CD14-positive monocyte (primary cell): ENCODE measurements around the gene DPP6. TPM values are rescaled to one million over a fixed set of nuclear protein-coding genes. Genes with fewer than 3 reads are reported as not detected.
"Not testable (repeated sequence)": the region's sequence is repeated elsewhere in the genome, so short reads cannot be mapped to it uniquely, and the experiment has no call there.

Experiments used
- DNase-seq, 3 donors: peaks; one replicate each; pipeline ENCODE4 v3.0.0-alpha.2; 2011 to 2022
- H2AFZ ChIP-seq: 2 replicates; pipeline ENCODE4 v1.6.0; 2012; ENCODE audit warnings: mild to moderate bottlenecking, low read depth, low read length, inconsistent platforms; ENCODE audit not compliant: insufficient read depth, poor library complexity, severe bottlenecking
- H3K27ac ChIP-seq, 2 donors: 1 replicate in 1 of 2; 2 replicates in 1 of 2; pipeline ENCODE4 v1.5.1; 2012 to 2013; ENCODE audit warnings: low read length in 2 of 2, control low read depth in 1 of 2, inconsistent platforms in 1 of 2, low read depth in 1 of 2, mild to moderate bottlenecking in 1 of 2
- H3K27me3 ChIP-seq, 2 donors: one replicate each; pipeline versions ENCODE4 v1.6.0 to v1.6.1; 2011 to 2013; ENCODE audit warnings: low read length in 2 of 2; ENCODE audit not compliant: control insufficient read depth in 2 of 2, insufficient read depth in 2 of 2
- H3K36me3 ChIP-seq, 2 donors: replicated peaks in 1 of 2; 1 replicate in 1 of 2; 2 replicates in 1 of 2; pipeline versions ENCODE4 v1.5.1 to v1.6.1; 2012 to 2013; ENCODE audit warnings: low read length in 2 of 2, control low read depth in 1 of 2, inconsistent platforms in 1 of 2, mild to moderate bottlenecking in 1 of 2; ENCODE audit not compliant: insufficient read depth in 2 of 2, control insufficient read depth in 1 of 2
- H3K4me1 ChIP-seq, 2 donors: 1 replicate in 1 of 2; 2 replicates in 1 of 2; pipeline versions ENCODE4 v1.5.1 to v1.6.1; 2012 to 2013; ENCODE audit warnings: low read length in 2 of 2, control low read depth in 1 of 2, inconsistent platforms in 1 of 2, mild to moderate bottlenecking in 1 of 2, moderate library complexity in 1 of 2; ENCODE audit not compliant: insufficient read depth in 2 of 2, control insufficient read depth in 1 of 2
- H3K4me2 ChIP-seq: replicated peaks from 2 replicates; pipeline ENCODE3; 2012; ENCODE audit warnings: low read length, moderate library complexity, mild to moderate bottlenecking; ENCODE audit not compliant: poor library complexity, severe bottlenecking; ENCODE audit errors: extremely low read depth
- H3K4me3 ChIP-seq, 3 experiments: fragments of 200-600 bp in 1 of 3; sonication (generic) in 1 of 3; replicated peaks in 1 of 3; 1 replicate in 2 of 3; 2 replicates in 1 of 3; pipeline ENCODE4 v1.5.1; 2011 to 2013; ENCODE audit warnings: low read length in 3 of 3, mild to moderate bottlenecking in 3 of 3, control low read depth in 2 of 3, low read depth in 2 of 3, inconsistent platforms in 1 of 3, moderate library complexity in 1 of 3
- H3K79me2 ChIP-seq: 2 replicates; pipeline ENCODE4 v1.6.0; 2012; ENCODE audit warnings: mild to moderate bottlenecking, control low read depth, inconsistent platforms, low read length, moderate library complexity; ENCODE audit not compliant: insufficient read depth
- H3K9ac ChIP-seq: 2 replicates; pipeline ENCODE4 v1.6.0; 2017; ENCODE audit warnings: low read length, mild to moderate bottlenecking; ENCODE audit not compliant: insufficient read depth, poor library complexity, severe bottlenecking
- H3K9me3 ChIP-seq, 2 donors: replicated peaks in 1 of 2; 1 replicate in 1 of 2; 2 replicates in 1 of 2; pipeline versions ENCODE4 v1.5.1 to v1.6.1; 2012 to 2013; ENCODE audit warnings: low read length in 2 of 2, control low read depth in 1 of 2; ENCODE audit not compliant: control insufficient read depth in 1 of 2, insufficient read depth in 1 of 2
- H4K20me1 ChIP-seq: 2 replicates; pipeline ENCODE4 v1.6.0; 2012; ENCODE audit warnings: mild to moderate bottlenecking, low read length, control low read depth, moderate library complexity; ENCODE audit not compliant: insufficient read depth
- H3K27ac Mint-ChIP-seq, 7 donors: one replicate each; pipeline ENCODE4 v1.8.0; 2020; ENCODE audit warnings: mild to moderate bottlenecking in 7 of 7, mixed read lengths in 7 of 7, moderate library complexity in 6 of 7, inconsistent platforms in 2 of 7
- H3K27me3 Mint-ChIP-seq, 3 donors: one replicate each; pipeline ENCODE4 v1.8.0; 2021 to 2022; ENCODE audit warnings: low read depth in 3 of 3, mild to moderate bottlenecking in 3 of 3, mixed read lengths in 3 of 3, moderate library complexity in 3 of 3, inconsistent platforms in 1 of 3
- H3K36me3 Mint-ChIP-seq, 2 donors: one replicate each; pipeline ENCODE4 v1.8.0; 2020; ENCODE audit warnings: mixed read lengths in 2 of 2, inconsistent platforms in 1 of 2, mild to moderate bottlenecking in 1 of 2
- H3K4me1 Mint-ChIP-seq: one replicate; pipeline ENCODE4 v1.8.0; 2020; ENCODE audit warnings: mild to moderate bottlenecking, mixed read lengths
- H3K4me3 Mint-ChIP-seq, 2 donors: one replicate each; pipeline ENCODE4 v1.8.0; 2020; ENCODE audit warnings: mild to moderate bottlenecking in 2 of 2, mixed read lengths in 2 of 2, moderate library complexity in 1 of 2
- H3K9me3 Mint-ChIP-seq, 7 donors: one replicate each; pipeline ENCODE4 v1.8.0; 2020 to 2022; ENCODE audit warnings: mixed read lengths in 7 of 7, mild to moderate bottlenecking in 6 of 7, moderate library complexity in 6 of 7, inconsistent platforms in 2 of 7
- CTCF ChIP-seq: fragments of 200-600 bp; IDR thresholded peaks from one replicate; pipeline ENCODE4 v1.8.0; 2022; ENCODE audit warnings: antibody characterized with exemption, mild to moderate bottlenecking
- WGBS: methylation state at CpG from one replicate; pipeline ENCODE4 v1.1.5; 2013; ENCODE audit warnings: missing lambda C conversion rate; ENCODE audit not compliant: insufficient coverage; 5-methylcytosine and 5-hydroxymethylcytosine counted together
- intact Hi-C, 2 donors: fragments of 100-400 bp; cut with micrococcal nuclease; formaldehyde crosslinking; loops; one replicate each; pipeline versions ENCODE4 v1.15.0 to v1.15.1; 2023
- polyA plus RNA-seq, 3 donors: library from polyadenylated mRNA; depleted of rRNA in 1 of 3; unstranded in 2 of 3; stranded (reverse) in 1 of 3; fragments of 300-500 nt in 2 of 3; fragments of >200 nt in 1 of 3; fragmentation: Illumina TruSeq in 2 of 3; gene quantifications; 1 replicate in 2 of 3; 2 replicates in 1 of 3; pipeline ENCODE4 v1.2.3, GENCODE V29; 2012 to 2021

Gene DPP6
- polyA plus RNA-seq, 3 donors = not detected

- H3K27ac Mint-ChIP-seq = no peak overlapping the region
These were observed 879.7 kb downstream of the DPP6 start for GRCh38 chr7:154931906-154932305.

DNA sequence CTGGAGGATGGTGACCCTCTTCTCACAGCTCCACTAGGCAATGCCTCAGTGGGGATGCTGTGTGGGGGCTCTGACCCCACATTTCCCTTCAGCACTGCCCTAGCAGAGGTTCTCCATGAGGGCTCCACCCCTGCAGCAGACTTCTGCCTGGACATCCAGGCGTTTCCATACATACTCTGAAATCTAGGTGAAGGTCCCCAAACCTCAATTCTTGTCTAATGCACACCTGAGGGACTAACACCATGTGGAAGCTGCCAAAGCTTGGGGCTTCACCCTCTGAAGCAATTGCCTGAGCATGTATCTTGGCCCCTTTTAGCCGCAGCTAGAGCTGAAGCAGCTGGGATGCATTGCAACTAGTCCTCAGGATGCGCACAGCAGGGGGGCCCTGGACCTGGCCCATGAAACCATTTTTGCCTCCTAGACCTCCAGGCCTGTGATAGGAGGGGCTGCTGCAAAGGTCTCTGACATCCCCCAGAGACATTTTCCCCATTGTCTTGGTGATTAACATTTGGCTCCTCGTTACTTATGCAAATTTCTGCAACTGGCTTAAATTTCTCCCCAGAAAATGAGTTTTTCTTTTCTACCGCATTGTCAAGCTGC is 882.3 kb downstream of the DPP6 start:
- Mint-ChIP-seq H3K9me3 (peaks cover 19 to 29% (median 24%) of the 10 kb centered on the region in 7 donors), H3K4me1 (peaks cover 22% of the 10 kb centered on the region), H3K36me3 (peaks cover 21 to 30% of the 10 kb centered on the region in 2 donors)
- H3K4me3 ChIP-seq, H3K27ac Mint-ChIP-seq, H3K9ac ChIP-seq, H3K27me3 ChIP-seq, H3K79me2 ChIP-seq, H4K20me1 ChIP-seq, H3K27me3 Mint-ChIP-seq, H3K27ac ChIP-seq, DNase-seq, H3K4me3 Mint-ChIP-seq, intact Hi-C loops, H3K4me2 ChIP-seq, H2AFZ ChIP-seq: not testable (repeated sequence)
- H3K4me1 ChIP-seq = peaks cover 7 to 14% of the 10 kb centered on the region in 2 donors
- peaks cover 23% of the 10 kb centered on the region in 2 donors for H3K9me3 ChIP-seq
- WGBS = 100% methylated on average over 3 of the region's 5 CpGs
- peaks cover 0 to 19% of the 10 kb centered on the region in 2 donors for H3K36me3 ChIP-seq

More at GRCh38 chr7:154931906-154932305, 879.7 kb downstream of the DPP6 start:
- Mint-ChIP-seq H3K36me3 (peaks cover 21 to 30% of the 10 kb centered on the region in 2 donors), H3K27me3 (no peaks in the 10 kb centered on the region), H3K4me3 (no peak overlapping the region), H3K4me1 (peaks cover 21% of the 10 kb centered on the region), H3K9me3 (peaks cover 19 to 29% (median 24%) of the 10 kb centered on the region in 7 donors)
- no peak overlapping the region for H3K4me3 ChIP-seq
- peaks cover 0 to 19% of the 10 kb centered on the region in 2 donors for H3K36me3 ChIP-seq
- no peak overlapping the region for H3K9ac ChIP-seq
- no peak overlapping the region for H3K4me2 ChIP-seq
- intact Hi-C loops = no loop called here
- H3K4me1 ChIP-seq = peaks cover 11 to 12% of the 10 kb centered on the region in 2 donors
- 100% methylated on average over 1 of the region's 2 CpGs for WGBS
- peaks cover 0 to 2% of the 10 kb centered on the region in 2 donors for H3K27me3 ChIP-seq
- no peaks in the 10 kb centered on the region for H4K20me1 ChIP-seq
- H3K9me3 ChIP-seq = peaks cover 23% of the 10 kb centered on the region in 2 donors
- TF ChIP-seq CTCF = no peak
- peaks cover 13% of the 10 kb centered on the region for H3K79me2 ChIP-seq
- H2AFZ ChIP-seq = no peak overlapping the region
- no peak for DNase-seq
- no peak overlapping the region for H3K27ac ChIP-seq
